HG03097 (cell line): Measurements from ENCODE around the gene POU6F1.

ENCODE experiments used
- ATAC-seq: cut with Tn5 transposase; IDR thresholded peaks from one replicate; pipeline ENCODE4 v1.9.1; 2021; ENCODE audit not compliant: unreplicated experiment, low FRiP score

Gene POU6F1

DNA sequence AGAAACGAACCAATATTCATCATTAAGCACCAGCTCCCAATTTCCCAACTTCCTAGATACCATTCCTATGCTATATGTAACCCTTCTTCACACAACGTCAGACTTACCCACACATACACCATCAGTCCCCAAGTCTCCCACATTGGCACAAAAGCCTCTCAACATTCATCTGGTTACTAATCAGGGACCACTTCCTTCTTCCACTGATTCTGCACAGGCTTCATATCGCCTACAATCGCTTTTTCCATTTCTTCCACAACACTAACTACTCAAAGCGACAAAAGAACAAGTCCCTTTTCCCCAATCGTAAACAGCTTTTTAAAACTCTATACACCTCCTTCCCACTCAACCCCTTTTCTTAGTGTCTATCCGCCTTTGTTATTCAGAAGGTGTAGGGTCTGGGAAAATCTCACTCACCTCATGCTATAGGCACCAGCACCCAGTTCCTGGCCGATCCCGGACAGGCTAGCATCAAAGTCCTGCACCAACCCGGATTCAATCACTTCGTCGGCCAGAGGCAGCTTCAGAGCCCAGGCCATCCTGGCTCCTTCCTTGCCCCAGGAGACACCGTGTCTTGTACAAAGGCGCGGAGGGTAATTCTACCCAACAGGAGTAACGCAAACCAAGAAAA lies 45.9 kb downstream of the POU6F1 start:
- peak; percentile 9 for ATAC-seq

GRCh38 chr12:51163795-51164194 lies 54.1 kb downstream of the POU6F1 start:
- no peak for ATAC-seq

DNA sequence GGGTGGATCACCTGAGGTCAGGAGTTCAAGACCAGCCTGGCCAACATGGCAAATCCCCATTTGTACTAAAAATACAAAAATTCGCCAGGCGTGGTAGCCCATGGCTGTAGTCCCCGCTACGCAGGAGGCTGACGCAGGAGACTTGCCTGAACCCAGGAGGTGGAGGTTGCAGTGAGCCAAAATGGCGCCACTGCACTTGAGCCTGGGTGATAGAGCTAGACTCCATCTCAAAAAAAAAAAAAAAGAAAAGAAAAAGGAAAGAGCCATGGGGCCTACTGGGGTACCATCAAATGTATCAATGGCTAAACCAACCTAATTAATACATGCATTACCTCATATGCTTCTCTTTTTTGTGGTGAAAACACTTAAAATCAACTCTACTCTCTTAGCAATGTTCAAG lies 55.6 kb downstream of the POU6F1 start:
- no peak for ATAC-seq

GRCh38 chr12:51160814-51161459 lies 56.9 kb downstream of the POU6F1 start:
- no peak for ATAC-seq

- no peak for ATAC-seq
These were observed 61.6 kb downstream of the POU6F1 start for GRCh38 chr12:51156245-51156765.

DNA sequence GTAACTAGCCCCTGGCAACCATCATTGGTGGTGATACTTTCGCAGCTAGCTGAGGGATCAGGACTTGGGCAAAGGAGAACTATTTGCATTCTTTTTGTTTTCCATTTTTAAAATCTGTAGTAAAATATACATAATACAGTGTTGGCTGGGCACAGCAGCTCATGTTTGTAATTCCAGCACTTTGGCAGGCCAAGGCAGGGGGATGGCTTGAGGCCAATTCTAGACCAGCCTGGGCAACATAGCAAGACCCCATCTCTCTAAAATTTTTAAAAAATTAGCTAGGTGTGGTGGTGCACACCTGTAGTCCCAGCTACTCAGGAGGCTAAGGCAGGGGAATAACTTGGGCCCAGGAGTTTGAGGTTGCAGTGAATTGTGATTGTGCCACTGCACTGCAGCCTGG lies 64.9 kb downstream of the POU6F1 start:
- no peak for ATAC-seq

DNA sequence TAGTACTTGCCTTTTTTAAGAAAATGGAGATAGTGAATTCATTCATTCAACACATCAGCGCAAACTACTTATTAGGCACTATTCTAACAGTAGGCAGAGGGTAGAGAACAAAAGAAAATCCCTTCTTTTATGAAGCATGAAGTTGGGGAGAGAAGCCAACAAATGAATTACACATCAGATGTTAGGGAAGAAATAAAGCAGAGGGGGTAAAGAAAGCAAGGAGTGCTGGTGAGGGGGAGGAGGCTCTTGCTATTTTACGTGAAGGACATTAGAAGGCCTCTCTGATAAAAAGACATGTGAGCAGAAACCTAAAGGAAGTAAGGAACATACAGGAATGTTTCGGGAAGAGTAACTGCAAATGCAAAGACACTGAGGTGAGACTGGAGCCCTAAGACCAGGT lies 67.1 kb downstream of the POU6F1 start:
- ATAC-seq, result no peak

DNA sequence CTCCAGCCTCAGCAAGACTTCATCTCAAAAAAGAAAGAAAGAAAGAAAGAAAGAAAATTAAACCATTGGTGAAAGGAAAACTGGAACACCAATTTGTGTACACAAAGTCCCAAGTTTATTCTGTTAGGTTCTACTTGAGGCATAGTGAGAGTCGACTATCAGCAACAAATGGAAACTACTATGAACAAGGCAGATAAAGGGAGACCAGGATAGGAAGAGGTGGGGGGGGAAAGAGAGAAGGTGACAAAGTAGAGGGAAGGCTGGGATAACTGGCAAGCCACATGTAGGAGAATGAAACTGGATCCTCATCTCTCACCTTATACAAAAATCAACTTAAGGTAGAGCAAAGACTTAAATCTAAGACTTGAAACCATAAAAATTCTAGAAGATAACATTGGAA lies 70.6 kb downstream of the POU6F1 start:
- ATAC-seq, result no peak

GRCh38 chr12:51139292-51139844 lies 78.5 kb downstream of the POU6F1 start:
- ATAC-seq, result no peak
